Measurements from ENCODE around the gene RBMS1.

GRCh38 chr2:160477032-160477431 lies 16.6 kb downstream of the RBMS1 start:
- TF ChIP-seq CTCF (IDR thresholded peaks at IDR 0.05; ENCODE audit: poor library complexity, severe bottlenecking), result no peak
- no peak for TF ChIP-seq SMC3 (conservative IDR thresholded peaks at IDR 0.05; ENCODE audit: poor library complexity)
- TF ChIP-seq EZH2 (IDR thresholded peaks at IDR 0.05; ENCODE audit: borderline replicate concordance, insufficient read depth, low read length, poor library complexity, severe bottlenecking), result no peak
- TF ChIP-seq TAF1 (IDR thresholded peaks at IDR 0.05; ENCODE audit: low read depth), result no peak
- no peak for TF ChIP-seq REST (IDR thresholded peaks at IDR 0.05; ENCODE audit: borderline replicate concordance)
- no peak for TF ChIP-seq POLR2AphosphoS5 (IDR thresholded peaks at IDR 0.05)
- no peak for TF ChIP-seq EP300 (conservative IDR thresholded peaks at IDR 0.05; ENCODE audit: poor library complexity, severe bottlenecking)
- TF ChIP-seq MXI1 (conservative IDR thresholded peaks at IDR 0.05; ENCODE audit: poor library complexity, severe bottlenecking), result no peak
- TF ChIP-seq RAD21 (conservative IDR thresholded peaks at IDR 0.05), result no peak

All from neural cell (in vitro differentiated cells).